Measurements from ENCODE around the gene ZC3H4.

- TF ChIP-seq POLR2A (IDR thresholded peaks at IDR 0.05; ENCODE audit: low read length) (no peak), GATA1 (IDR thresholded peaks at IDR 0.05; ENCODE audit: low read depth, low read length) (no peak)
Observed at GRCh38 chr19:47133021-47133471, 19.5 kb upstream of the ZC3H4 start.

Measured in erythroblast (primary cell).